OCI-LY3 (cell line): ENCODE measurements around the gene XIAP.

Experiments used
- H2AFZ ChIP-seq: fragments of 200-600, 300-600 bp; shearing (Covaris generic); 2 replicates; pipeline ENCODE4 v1.6.0; 2014; ENCODE audit warnings: antibody characterized with exemption, low read depth, low read length
- H3K27ac ChIP-seq: fragments of 200-600, 300-600 bp; sonication (generic); 2 replicates; pipeline ENCODE4 v1.5.1; 2014; ENCODE audit warnings: mild to moderate bottlenecking, low read length, moderate library complexity, mixed read lengths
- H3K27me3 ChIP-seq: fragments of 200-600, 300-600 bp; sonication (generic); 2 replicates; pipeline ENCODE4 v1.6.1; 2014; ENCODE audit warnings: low read depth, low read length, mixed read lengths
- H3K36me3 ChIP-seq: fragments of 200-600, 300-600 bp; sonication (generic); replicated peaks from 2 replicates; pipeline ENCODE3; 2014; ENCODE audit warnings: low read depth, low read length, mixed read lengths
- H3K4me1 ChIP-seq: fragments of 300-600, 200-600 bp; sonication (generic); 2 replicates; pipeline ENCODE4 v1.6.1; 2014; ENCODE audit warnings: low read length, mixed read lengths
- H3K4me2 ChIP-seq: fragments of 200-600, 300-600 bp; sonication (generic); 2 replicates; pipeline ENCODE4 v1.6.1; 2014; ENCODE audit warnings: low read length, mixed read lengths
- H3K4me3 ChIP-seq: fragments of 300-600, 200-600 bp; sonication (generic); 2 replicates; pipeline ENCODE4 v1.5.1; 2014; ENCODE audit warnings: antibody characterized with exemption, mild to moderate bottlenecking, low read length, moderate library complexity
- H3K79me2 ChIP-seq: fragments of 300-600, 200-600 bp; shearing (Covaris generic); 2 replicates; pipeline ENCODE4 v1.6.1; 2014; ENCODE audit warnings: mild to moderate bottlenecking, low read length, mixed read lengths
- H3K9ac ChIP-seq: fragments of 300-600, 200-600 bp; shearing (Covaris generic); 2 replicates; pipeline ENCODE4 v1.6.0; 2014; ENCODE audit warnings: mild to moderate bottlenecking, low read length, moderate library complexity
- H3K9me3 ChIP-seq: fragments of 200-600, 300-600 bp; shearing (Covaris generic); 2 replicates; pipeline ENCODE4 v1.6.1; 2014; ENCODE audit warnings: low read length, mixed read lengths; ENCODE audit not compliant: insufficient read depth
- H4K20me1 ChIP-seq: fragments of 200-600, 300-600 bp; sonication (generic); 2 replicates; pipeline ENCODE4 v1.6.1; 2016; ENCODE audit warnings: low read length, mixed read lengths; ENCODE audit not compliant: insufficient read depth
- CTCF ChIP-seq: fragments of 200-600, 300-600 bp; sonication (generic); IDR thresholded peaks from 2 replicates; pipeline ENCODE4 v1.5.1; 2014; ENCODE audit warnings: antibody characterized with exemption, low read length, low read depth
- EZH2phosphoT487 ChIP-seq: fragments of 200-600 bp; shearing (Covaris generic); IDR thresholded peaks from 2 replicates; pipeline ENCODE4 v1.6.1; 2018; ENCODE audit warnings: antibody characterized with exemption, mixed run types, low read depth

Gene XIAP

GRCh38 chrX:123860983-123861382 lies 1.1 kb downstream of the XIAP start:
- Histone ChIP-seq H3K9me3 (no peaks in the 10 kb centered on the region), H3K4me3 (peak overlapping the region; percentile 96), H3K9ac (peak overlapping the region; percentile 99), H3K36me3 (peaks cover 3% of the 10 kb centered on the region), H3K4me1 (peaks cover 13% of the 10 kb centered on the region; the same call in 1 of the 2 replicates), H3K79me2 (peaks cover 59% of the 10 kb centered on the region), H3K27me3 (no peaks in the 10 kb centered on the region), H4K20me1 (no peaks in the 10 kb centered on the region), H3K4me2 (peak overlapping the region; percentile 80), H3K27ac (peak overlapping the region; percentile 93), H2AFZ (no peak overlapping the region)
- no peak for TF ChIP-seq EZH2phosphoT487
- TF ChIP-seq CTCF = no peak

- Histone ChIP-seq H3K27me3 (no peaks in the 10 kb centered on the region), H4K20me1 (peaks cover 33% of the 10 kb centered on the region), H3K4me1 (0 out of 2 replicates have a peak, but pooled peaks cover 3% of the 10 kb centered on the region), H3K36me3 (peaks cover 3% of the 10 kb centered on the region), H3K9me3 (no peaks in the 10 kb centered on the region), H3K79me2 (peaks cover 87% of the 10 kb centered on the region), H3K4me2 (no peak overlapping the region), H3K4me3 (no peak overlapping the region), H3K9ac (no peak overlapping the region), H3K27ac (no peak overlapping the region), H2AFZ (no peak overlapping the region)
- TF ChIP-seq EZH2phosphoT487 (no peak), CTCF (no peak)
Measured at GRCh38 chrX:123869488-123869887, 9.6 kb downstream of the XIAP start.

- Histone ChIP-seq H3K4me2 (no peak overlapping the region), H2AFZ (no peak overlapping the region), H3K27ac (no peak overlapping the region), H3K9me3 (no peaks in the 10 kb centered on the region), H3K27me3 (no peaks in the 10 kb centered on the region), H3K4me1 (0 out of 2 replicates have a peak, but pooled peaks cover 3% of the 10 kb centered on the region), H3K79me2 (peaks cover 76% of the 10 kb centered on the region), H3K9ac (no peak overlapping the region), H3K4me3 (no peak overlapping the region), H3K36me3 (peaks cover 5% of the 10 kb centered on the region), H4K20me1 (peaks cover 39% of the 10 kb centered on the region)
- TF ChIP-seq EZH2phosphoT487 (no peak), CTCF (no peak)
Measured at GRCh38 chrX:123871309-123871708, 11.5 kb downstream of the XIAP start.

- Histone ChIP-seq H2AFZ (no peak overlapping the region), H3K4me3 (no peak overlapping the region), H3K27me3 (no peaks in the 10 kb centered on the region), H3K9me3 (no peaks in the 10 kb centered on the region), H3K36me3 (peaks cover 8% of the 10 kb centered on the region), H3K27ac (no peak overlapping the region), H4K20me1 (peaks cover 45% of the 10 kb centered on the region), H3K4me1 (peaks cover 20% of the 10 kb centered on the region), H3K4me2 (no peak overlapping the region), H3K9ac (no peak overlapping the region), H3K79me2 (peaks cover 71% of the 10 kb centered on the region)
- TF ChIP-seq EZH2phosphoT487 = no peak
- no peak for TF ChIP-seq CTCF
Measured at GRCh38 chrX:123873956-123874355, 14.1 kb downstream of the XIAP start.
